T47D (cell line): ENCODE data around the gene CFAP45.
A peak's percentile ranks its signal among the peaks of the same experiment; 100 is the strongest.

Experiments used
- DNase-seq, 2 experiments: peaks; one replicate each; pipeline versions ENCODE4 v3.0.0 to v3.0.0-alpha.2; 2011 to 2012; ENCODE audit warnings: low read depth in 1 of 2, low spot score in 1 of 2
- JUND ChIP-seq: IDR thresholded peaks from 2 replicates; pipeline ENCODE4 v1.6.1; 2012; ENCODE audit warnings: low read depth
- in situ Hi-C: cut with HindIII; loops from 2 replicates; pipeline ENCODE4 v1.10.0; 2016; ENCODE audit warnings: low sequenced_read_pairs, low pct_unique_long_range_greater_than_20kb

Gene CFAP45

DNA sequence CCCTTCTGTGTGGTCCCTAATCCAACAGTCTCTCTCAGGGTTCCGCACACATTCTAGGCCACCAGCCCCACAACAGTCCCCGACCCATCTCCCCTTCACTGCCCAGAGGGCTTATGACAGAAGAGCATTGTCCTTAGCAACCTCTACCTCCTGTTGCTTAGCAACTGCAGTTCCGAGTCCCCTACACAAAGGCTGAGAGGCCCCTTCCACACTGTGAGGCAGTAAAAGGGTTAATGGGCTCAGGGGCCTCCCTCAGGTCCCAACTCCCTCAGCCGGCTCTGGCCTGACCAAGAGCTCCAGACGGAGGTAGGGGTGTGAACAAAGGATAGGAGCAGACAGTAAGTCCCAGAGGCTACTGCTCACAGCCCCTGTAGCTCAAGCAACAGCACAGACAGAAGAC, 41.2 kb upstream of the CFAP45 start:
- no peak for TF ChIP-seq JUND
- DNase-seq, result no peak
- in situ Hi-C loops, result no loop called here

DNA sequence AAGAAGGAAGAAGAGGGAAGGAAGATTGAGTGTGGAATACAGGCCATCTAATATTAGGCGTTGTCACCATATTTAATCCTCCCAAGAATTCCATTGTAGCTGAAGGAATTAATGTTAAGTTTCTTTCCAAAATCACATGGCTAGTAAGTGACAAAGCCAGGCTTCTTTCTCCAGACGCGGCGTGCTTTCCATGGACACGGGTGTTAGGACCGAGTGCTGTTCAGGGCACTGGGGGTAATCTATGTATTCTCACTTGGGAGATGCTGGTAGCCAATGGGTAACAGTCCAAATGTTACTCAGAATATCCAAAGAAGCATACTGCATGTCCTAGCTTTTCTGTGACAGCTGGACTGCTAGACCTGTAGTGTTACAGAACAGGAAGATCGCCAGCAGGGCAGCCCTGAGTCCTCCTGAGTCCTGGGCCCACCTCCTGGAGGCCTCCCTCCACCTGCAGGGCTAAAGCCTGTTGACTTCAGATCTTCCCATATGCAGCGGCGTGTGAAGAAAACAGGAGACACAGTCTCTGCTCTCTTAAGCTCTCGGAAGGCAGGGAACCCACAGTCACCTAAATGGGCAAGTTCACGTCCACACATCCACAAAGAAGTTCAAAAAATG, 40.1 kb upstream of the CFAP45 start:
- no peak for TF ChIP-seq JUND
- in situ Hi-C loops, result no loop called here
- no peak for DNase-seq

DNA sequence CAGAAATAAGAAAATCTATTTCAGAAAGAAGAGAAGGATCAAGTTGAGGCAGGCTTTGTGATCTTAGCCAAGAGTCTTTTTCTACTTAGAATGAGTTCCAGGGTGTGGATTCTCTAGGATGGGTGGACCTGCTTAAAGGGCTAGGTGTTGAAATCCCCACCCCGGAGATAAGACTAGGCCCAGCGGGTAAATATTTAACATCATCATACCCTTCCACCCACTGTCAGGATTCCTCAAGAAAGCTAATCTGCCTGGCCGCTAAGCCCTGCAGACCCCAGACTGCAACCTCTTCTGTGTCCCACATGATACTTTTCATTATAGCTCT, 39.7 kb upstream of the CFAP45 start:
- TF ChIP-seq JUND, result no peak
- in situ Hi-C loops, result no loop called here
- no peak for DNase-seq

DNA sequence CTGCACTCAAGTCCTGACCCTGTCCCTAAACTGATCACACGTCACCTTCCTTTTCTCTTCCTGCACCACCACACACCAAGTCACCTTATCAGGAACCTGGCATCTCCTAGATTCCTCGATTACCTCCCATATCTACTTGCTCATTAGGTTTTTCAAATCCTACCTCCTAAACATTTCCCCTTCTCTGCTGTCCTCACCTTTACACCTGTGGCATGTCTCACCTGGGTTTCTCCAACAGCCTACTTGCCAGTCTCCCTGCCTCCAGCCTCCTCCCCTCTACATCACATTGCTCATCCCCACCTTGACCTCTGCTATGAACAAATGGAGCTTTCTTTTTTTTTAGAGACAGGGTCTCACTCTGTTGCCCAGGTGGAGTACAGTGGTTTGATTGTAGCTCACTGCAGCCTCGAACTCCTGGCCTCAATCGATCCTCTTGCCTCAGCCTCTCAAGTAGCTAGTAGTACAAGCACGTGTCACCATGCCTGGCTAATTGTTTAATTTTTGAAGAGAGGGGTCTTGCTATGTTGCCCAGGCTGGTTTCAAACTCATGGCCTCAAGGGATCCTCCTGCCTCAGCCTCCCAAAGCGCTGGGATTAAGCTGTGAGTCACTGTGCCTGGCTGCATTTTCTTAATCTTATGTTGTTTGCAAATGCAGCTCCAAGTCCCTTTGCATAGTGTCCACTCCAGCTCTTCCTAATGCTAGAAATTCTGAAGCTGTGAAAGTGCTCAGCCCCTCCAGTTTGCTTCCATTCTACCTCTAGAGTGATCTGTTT, 39.1 kb upstream of the CFAP45 start:
- no peak for DNase-seq
- no peak for TF ChIP-seq JUND
- in situ Hi-C loops, result no loop called here

DNA sequence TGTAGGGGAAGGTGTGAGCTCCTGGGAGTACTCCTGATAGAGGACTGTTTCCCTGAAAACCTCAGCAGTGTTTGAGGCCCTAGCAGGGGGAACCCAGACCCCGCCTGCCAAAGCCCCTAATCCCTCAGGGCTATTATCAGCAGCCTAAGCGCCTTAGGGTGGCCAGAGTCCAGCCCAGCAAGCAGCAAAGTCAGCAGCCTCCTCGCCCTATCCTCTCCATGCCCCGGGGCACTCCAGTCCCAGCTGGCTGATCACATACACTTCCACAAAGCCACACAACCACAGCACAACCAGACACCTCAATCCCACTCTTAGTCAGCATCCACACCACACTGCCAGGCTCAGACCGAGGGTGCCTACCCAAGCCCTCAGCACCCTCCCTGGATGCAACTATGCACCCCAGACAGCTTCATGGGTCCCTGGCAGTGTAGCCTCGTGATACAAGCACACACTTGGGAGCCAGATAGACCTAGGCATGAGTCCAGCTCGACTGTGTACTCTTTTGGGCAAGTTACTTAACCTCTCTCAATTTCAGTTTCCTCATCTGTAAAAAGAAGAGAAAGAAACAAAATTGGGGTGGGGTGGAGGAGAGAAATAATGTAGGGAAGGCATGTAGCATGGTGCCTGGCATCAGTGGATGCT, 38.4 kb upstream of the CFAP45 start:
- in situ Hi-C loops, result no loop called here
- DNase-seq, result no peak
- no peak for TF ChIP-seq JUND

DNA sequence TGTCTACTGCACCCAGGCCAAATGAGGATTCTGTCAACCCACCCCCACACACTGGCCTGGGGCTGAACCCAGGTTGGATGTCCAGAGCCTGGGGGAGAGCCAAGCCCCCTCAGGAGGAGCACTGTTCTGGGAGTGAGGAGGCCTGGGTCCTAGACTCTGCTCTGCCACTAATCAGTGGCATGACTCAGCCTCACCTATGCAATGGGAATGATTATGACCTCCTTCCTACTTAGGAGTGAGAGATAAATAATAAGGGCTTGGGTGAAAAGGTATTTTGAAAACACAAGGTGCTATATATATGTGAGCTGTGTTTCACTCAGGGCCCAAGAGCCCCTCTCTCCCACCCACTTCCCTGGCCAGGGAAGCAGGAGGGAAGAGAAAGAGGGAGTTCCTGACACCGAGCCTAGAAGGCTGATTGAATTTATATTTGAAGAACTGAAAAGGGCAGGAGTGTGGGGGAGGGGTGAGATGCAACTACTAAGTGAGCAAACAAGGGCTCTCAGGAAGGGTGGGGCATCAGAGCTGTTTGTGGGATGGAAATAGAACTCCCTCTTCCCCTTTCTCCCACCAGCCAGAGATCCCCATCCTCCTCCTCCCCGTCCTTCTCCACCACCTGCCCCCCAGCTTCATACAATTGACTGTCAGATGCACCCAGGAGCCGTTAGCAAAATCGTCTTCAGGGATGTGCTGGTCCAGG, 37.2 kb upstream of the CFAP45 start:
- DNase-seq, result no peak
- in situ Hi-C loops, result no loop called here
- TF ChIP-seq JUND, result no peak

DNA sequence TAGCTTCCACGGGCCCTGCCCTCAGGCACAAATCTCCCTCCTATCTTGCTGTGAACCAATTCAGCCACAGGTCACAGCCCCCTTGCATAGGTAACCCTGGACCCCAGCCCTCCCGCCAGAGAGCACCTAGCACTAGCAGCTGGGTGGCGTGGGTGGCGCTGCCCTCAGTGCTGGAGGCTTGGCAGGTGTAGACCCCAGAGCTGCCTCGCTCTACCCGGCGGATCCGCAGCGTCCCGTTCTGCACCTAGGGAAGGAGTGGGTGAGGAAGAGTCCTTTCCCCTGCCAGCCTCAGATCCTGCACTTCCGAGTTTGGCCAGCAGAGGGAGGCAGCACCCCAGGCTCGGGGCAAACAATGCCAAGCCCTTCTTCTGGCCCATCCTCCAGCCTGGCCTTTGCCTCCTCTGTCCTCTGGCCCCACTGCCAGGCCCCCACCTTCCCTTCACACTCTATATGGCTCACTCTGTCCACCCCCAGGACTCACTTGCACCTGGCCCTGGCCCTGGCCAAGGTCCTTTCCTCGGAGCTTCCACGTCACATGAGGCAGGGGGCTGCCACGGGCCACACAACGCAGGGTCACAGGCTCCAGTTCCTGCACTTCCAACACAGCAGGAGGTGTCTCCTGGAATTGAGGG, 36.4 kb upstream of the CFAP45 start:
- in situ Hi-C loops, result no loop called here
- TF ChIP-seq JUND, result no peak
- DNase-seq, result peak; percentile 73 to 81

DNA sequence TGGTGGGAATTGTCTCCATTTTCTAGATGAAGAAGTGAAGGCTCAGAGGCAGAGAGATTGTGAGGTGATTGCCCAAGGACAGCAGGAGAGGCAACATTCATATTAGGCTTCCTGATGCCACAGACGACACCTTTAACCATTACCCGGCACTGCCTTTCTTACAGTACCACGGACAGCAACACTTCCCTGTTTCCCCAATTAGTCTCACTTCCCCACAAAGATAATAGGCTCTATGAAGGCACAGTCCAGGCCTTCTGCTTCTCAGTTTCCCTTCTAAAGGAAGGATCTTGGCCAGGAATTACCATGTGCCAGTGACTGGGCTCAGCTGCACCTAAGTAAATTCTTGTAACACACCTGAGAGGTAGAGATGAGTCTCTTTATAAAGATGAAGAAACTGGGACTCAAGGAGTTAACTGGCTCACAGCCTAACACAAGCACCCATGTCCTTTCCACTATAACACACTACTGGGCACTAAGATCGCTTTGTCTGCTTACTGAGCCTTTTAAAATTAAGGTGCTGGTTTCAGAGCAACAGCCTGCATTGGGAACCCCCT, 35.8 kb upstream of the CFAP45 start:
- TF ChIP-seq JUND, result no peak
- DNase-seq, result peak in 1 of 2 experiments; percentile 67
- in situ Hi-C loops, result no loop called here

DNA sequence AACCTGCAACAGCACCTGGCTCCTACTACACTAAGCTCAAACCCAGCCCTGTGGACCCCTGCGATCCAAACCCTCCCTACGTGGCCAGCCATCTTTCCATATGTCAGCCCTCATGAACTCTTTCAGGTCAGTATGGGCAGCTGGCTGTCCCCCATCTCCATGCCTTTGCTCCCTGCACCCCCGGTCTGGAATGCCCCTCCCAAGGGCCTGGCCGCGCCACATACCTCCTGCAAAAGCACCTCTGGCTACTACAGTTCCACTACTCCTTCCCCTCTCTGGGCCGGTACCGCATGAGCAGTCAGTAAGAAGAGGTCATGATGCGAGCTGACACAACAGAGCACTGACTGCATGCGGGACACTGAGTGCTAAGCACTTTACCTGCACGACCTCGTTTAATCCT, 35.3 kb upstream of the CFAP45 start:
- in situ Hi-C loops, result no loop called here
- no peak for DNase-seq
- no peak for TF ChIP-seq JUND

DNA sequence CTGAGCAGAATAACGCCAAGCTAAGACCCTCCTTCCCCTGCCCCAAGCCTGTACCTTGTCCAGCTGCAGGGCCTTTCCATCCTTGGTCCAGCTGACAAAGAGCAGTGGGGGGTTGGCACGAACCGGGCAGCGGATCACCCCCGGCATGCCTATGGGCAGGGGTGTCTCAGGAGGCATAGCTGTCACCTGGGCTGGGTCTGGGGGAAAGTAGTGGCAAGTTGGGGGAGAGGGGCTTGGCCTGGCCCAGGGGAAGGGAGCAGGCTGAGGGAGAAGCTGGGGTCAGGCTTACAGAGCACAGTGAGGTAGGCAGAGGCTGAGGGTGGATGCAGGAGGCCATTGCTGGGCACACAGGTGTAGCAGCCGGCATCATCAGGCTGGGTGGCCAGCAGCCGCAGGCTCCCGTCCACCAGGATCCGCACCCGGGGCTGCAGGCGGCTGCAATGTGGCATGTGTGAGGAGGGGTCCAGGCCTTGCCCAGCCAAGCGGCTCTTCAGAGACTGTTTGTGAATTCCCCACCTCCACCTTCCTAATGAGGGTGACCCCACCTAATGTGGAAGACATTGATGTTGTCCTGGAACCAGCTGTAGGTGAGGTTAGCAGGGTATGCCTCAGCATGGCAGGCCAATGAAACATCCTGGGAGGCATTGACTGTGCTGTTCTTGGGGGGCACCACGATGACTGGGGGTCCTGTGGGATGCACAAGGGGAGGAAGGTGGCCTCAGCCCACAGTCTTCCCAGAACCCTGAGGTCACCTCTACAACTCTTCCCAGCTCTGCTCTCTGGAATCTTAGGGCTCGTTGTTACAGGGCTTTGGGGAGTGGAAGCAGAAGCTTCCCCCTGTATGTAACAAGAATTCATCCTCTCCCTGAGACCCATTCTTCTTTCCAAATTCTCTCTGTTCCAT, 34.4 kb upstream of the CFAP45 start:
- no peak for TF ChIP-seq JUND
- in situ Hi-C loops, result no loop called here
- DNase-seq, result no peak

DNA sequence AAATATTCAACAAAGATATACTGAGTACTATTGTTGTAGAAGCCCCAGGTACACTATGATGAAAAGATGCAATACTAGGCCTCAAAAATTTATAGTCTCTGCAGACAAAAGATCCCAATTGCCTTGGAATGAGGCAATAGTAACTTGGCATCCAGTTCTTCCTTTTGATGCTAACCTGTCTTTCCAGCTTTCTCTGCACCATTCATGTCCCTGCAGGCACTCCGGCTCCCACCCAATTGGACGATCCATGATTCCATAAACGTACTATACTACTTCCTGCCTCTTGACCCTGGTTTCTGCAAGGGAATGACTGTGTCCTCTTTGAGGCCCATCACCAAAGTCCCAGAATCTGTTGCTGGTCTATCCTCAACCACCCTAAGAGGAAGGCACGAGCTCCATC, 33.4 kb upstream of the CFAP45 start:
- in situ Hi-C loops, result no loop called here
- TF ChIP-seq JUND, result no peak
- DNase-seq, result peak in 1 of 2 experiments; percentile 84
